NOMO-1 treated with dmso at 0.1 percent for 144 hours (cell line): Measurements from ENCODE around the gene ZNF503.

ENCODE experiments used
- DNase-seq: peaks from one replicate; lab custom pipeline; 2025; ENCODE audit not compliant: unreplicated experiment; lab: John Stamatoyannopoulos, UW

The ZNF503 gene

DNA sequence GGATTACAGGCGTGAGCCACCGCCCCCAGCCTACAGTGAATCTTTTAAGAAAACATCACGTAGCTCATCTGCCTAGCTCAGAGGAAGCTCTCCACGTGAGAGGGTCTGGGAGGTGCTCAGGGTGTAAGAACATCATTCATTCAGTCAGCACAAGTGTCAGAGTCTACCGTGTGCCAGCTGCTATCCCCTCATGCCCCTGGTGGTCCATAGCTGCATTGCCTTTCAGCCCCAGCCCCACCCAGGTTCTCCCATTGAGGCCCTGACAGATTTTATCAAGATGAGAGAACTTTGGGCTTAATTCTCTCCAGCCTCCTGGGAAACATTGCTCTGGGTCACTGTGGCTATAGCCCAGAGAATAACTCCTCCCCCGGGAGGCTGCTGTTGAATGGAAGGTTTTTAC is 45.1 kb downstream of the ZNF503 start:
- no peak for DNase-seq

DNA sequence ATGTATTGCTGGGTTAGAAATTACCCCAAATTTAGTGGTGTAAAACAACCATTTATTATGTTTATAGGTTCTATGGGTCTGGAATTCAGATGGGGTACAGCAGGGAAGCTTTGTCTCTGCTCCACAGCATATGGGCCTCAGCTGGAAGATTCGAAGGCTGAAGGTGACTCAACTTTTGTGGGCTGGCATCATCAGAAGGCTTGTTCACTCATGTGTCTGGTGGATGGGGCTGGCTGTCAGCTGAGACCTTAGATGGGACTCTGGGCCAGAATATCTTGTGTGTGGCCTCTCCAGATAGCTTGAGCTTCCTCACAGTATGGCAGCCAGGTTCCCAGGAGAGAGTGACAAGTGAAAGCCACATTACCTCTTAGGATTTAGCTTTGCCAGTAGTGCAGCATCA is 45.9 kb downstream of the ZNF503 start:
- DNase-seq, result no peak

DNA sequence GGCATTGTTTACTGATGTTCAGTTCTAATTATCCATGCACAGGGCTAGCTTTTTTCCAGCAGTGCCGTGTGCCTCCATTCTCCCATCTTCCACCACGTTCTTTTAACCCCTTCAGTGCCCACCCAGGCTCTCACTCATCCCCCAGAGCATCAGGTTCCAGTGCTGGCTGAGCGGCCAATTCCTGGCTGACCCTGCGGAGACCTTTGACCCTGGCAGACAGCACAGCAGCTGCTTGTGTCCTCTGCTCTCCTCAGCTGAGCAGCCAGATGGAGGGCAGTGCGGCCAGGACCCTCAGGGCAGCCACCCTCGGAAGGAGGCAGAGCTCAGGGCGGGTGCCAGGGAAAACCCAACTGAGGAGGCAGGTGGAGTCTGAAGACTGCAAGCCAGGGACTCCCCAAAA is 48.4 kb downstream of the ZNF503 start:
- DNase-seq, result no peak

DNA sequence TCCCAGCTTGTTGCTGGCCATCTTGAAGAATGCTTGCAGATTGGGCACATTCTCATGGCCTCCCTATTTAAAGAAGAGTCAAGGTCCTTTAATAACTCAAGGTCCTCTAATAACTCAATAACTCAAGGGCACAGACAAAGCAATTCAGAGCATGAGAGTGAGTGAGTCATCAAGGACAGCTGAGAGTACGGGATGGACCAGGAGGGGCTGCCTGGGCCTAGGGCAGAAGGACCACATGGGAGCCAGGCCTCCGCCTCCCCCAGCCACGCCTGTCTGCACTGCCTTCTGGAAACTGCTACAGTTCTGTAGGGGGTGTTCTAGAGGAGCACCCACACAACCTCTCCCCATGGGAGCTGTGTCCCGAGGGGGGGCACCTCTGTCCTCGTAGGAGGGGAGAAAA is 48.9 kb downstream of the ZNF503 start:
- DNase-seq, result no peak

DNA sequence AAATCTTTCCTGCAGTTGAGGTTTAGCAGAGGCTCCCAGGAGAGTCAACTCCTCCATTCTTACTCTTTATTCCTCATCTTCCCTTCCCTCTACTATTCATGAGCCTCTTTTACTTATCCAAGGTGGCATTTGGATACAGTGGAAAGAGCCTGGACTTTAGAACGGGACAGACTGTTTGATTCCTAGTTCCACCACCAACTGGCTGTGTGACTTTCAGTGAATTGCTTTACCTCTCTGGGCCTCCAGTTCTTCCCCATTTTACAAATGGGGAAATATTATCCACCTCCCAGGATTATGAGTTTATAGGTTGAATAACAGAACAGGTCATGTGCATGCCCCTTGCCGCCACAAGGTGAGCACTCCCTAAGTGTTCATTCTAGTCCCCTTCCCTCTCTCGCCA is 49.9 kb downstream of the ZNF503 start:
- no peak for DNase-seq

DNA sequence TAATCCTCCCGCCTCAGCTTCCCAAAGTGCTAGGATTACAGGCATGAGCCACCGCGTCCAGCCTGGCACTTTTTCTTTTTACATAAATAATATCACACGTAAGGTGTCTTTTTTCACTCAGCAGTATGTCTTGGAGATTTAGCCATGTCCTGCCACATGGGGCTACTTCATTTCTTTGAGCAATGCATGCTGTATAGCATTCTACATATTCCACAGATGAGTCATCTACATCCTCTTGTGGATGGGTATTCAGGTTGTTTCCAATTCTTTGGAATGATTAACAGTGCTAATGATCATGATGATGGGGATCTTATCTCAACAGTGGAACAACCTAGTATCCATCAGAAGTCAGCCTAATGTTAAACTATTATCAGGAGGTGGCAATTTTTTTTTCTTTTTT is 50.8 kb downstream of the ZNF503 start:
- no peak for DNase-seq
